Measurements from ENCODE around the gene MYO1H. TPM values are rescaled to one million over a fixed set of nuclear protein-coding genes. Genes with fewer than 3 reads are reported as not detected.

Gene MYO1H
- total RNA-seq, 1 donor from 2014 or later = not detected

- no peaks in the 10 kb centered on the region for H3K9me3 ChIP-seq (ENCODE audit: insufficient read depth, low read depth, low read length)
- no peak overlapping the region for H3K4me3 ChIP-seq (ENCODE audit: insufficient read depth, low read depth, low read length)
- Mint-ChIP-seq H3K9me3 (ENCODE audit: unreplicated experiment) (no peaks in the 10 kb centered on the region), H3K27ac (ENCODE audit: unreplicated experiment) (no peak overlapping the region), H3K4me1 (ENCODE audit: low read depth, unreplicated experiment) (peaks cover 13% of the 10 kb centered on the region), H3K27me3 (ENCODE audit: low read depth, unreplicated experiment) (no peaks in the 10 kb centered on the region), H3K4me3 (ENCODE audit: unreplicated experiment) (no peak overlapping the region), H3K36me3 (ENCODE audit: low read depth, unreplicated experiment) (peaks cover 18% of the 10 kb centered on the region)
- no peak for FAIRE-seq
- H3K27me3 ChIP-seq (ENCODE audit: insufficient read depth, low read length) = no peaks in the 10 kb centered on the region
- H3K4me2 ChIP-seq (ENCODE audit: low read length) = no peak overlapping the region
- H3K36me3 ChIP-seq (ENCODE audit: insufficient read depth, low read length) = peaks cover 31% of the 10 kb centered on the region
- no peak overlapping the region for H2AFZ ChIP-seq (ENCODE audit: low read depth, low read length)
- H4K20me1 ChIP-seq (ENCODE audit: insufficient read depth, low read length) = no peaks in the 10 kb centered on the region
- no peak overlapping the region for H3K9ac ChIP-seq (ENCODE audit: low read length)
- H3K27ac ChIP-seq (ENCODE audit: low read depth, low read length) = no peak overlapping the region
- H3K4me1 ChIP-seq (ENCODE audit: insufficient read depth, low read length) = peaks cover 10% of the 10 kb centered on the region
- TF ChIP-seq CTCF (IDR thresholded peaks at IDR 0.05; ENCODE audit: insufficient read depth, low read depth, low read length) (no peak), EZH2 (IDR thresholded peaks at IDR 0.05; ENCODE audit: insufficient read depth, low read length) (no peak)
- H3K79me2 ChIP-seq (ENCODE audit: insufficient read depth, low read length) = no peaks in the 10 kb centered on the region
- no peak for DNase-seq (ENCODE audit: low read depth)
Observed at GRCh38 chr12:109493938-109494337, 146.2 kb downstream of the MYO1H start.

- no peak for FAIRE-seq
- H3K27me3 Mint-ChIP-seq (ENCODE audit: low read depth, unreplicated experiment) = no peaks in the 10 kb centered on the region
Observed at GRCh38 chr12:109494348-109494881, 146.7 kb downstream of the MYO1H start.

More at GRCh38 chr12:109494348-109494881, 146.7 kb downstream of the MYO1H start:
- Mint-ChIP-seq H3K4me1 (ENCODE audit: low read depth, unreplicated experiment) (peaks cover 13% of the 10 kb centered on the region), H3K27ac (ENCODE audit: unreplicated experiment) (no peak overlapping the region), H3K9me3 (ENCODE audit: unreplicated experiment) (no peaks in the 10 kb centered on the region), H3K36me3 (ENCODE audit: low read depth, unreplicated experiment) (peaks cover 18% of the 10 kb centered on the region), H3K4me3 (ENCODE audit: unreplicated experiment) (no peak overlapping the region)
- H3K4me2 ChIP-seq (ENCODE audit: low read length) = no peak overlapping the region
- H3K27ac ChIP-seq (ENCODE audit: low read depth, low read length) = no peak overlapping the region
- H3K4me1 ChIP-seq (ENCODE audit: insufficient read depth, low read length) = peaks cover 10% of the 10 kb centered on the region
- H3K27me3 ChIP-seq (ENCODE audit: insufficient read depth, low read length) = no peaks in the 10 kb centered on the region
- no peaks in the 10 kb centered on the region for H3K79me2 ChIP-seq (ENCODE audit: insufficient read depth, low read length)
- H3K4me3 ChIP-seq (ENCODE audit: insufficient read depth, low read depth, low read length) = no peak overlapping the region
- TF ChIP-seq EZH2 (IDR thresholded peaks at IDR 0.05; ENCODE audit: insufficient read depth, low read length) (no peak), CTCF (IDR thresholded peaks at IDR 0.05; ENCODE audit: insufficient read depth, low read depth, low read length) (no peak)
- no peaks in the 10 kb centered on the region for H4K20me1 ChIP-seq (ENCODE audit: insufficient read depth, low read length)
- no peak overlapping the region for H2AFZ ChIP-seq (ENCODE audit: low read depth, low read length)
- H3K36me3 ChIP-seq (ENCODE audit: insufficient read depth, low read length) = peaks cover 28% of the 10 kb centered on the region
- DNase-seq (ENCODE audit: low read depth) = no peak
- H3K9ac ChIP-seq (ENCODE audit: low read length) = no peak overlapping the region
- no peaks in the 10 kb centered on the region for H3K9me3 ChIP-seq (ENCODE audit: insufficient read depth, low read depth, low read length)

All from astrocyte (in vitro differentiated cells and primary cell).